ENCODE measurements around the gene TBXAS1. TPM values are rescaled to one million over a fixed set of nuclear protein-coding genes. Genes with fewer than 3 reads are reported as not detected.
A peak's percentile ranks its signal among the peaks of the same experiment; 100 is the strongest.

Gene TBXAS1
- total RNA-seq, 1 donor from 2014 or later: 3.8 TPM

DNA sequence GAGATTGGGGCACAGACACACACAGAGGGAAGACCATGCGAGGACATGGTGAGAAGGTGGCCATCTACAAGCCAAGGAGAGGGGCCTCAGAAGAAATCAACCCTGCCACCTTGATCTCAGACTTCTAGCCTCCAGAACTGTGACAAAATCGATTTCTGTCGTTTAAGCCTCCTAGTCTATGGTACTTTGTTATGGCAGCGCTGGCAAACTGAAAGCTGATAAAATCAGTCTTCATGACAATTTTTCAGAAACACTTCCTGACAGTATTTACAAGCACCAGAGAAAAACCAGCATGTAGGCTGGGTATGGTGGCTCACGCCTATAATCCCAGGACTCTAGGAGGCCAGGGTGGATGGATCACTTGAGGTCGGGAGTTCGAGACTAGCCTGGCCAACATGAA is 229.5 kb downstream of the TBXAS1 start:
- intact Hi-C loops (cut with DNase I): no loop called here
- Histone ChIP-seq H3K9me3 (no peaks in the 10 kb centered on the region), H3K4me3 (no peak overlapping the region), H3K27me3 (no peaks in the 10 kb centered on the region), H3K27ac (peak overlapping the region in 1 of 2 donors; percentile 24), H3K36me3 (peaks cover 0 to 2% of the 10 kb centered on the region in 2 donors), H3K4me1 (peaks cover 0 to 23% of the 10 kb centered on the region in 2 donors)
- TF ChIP-seq, protein P1, sequence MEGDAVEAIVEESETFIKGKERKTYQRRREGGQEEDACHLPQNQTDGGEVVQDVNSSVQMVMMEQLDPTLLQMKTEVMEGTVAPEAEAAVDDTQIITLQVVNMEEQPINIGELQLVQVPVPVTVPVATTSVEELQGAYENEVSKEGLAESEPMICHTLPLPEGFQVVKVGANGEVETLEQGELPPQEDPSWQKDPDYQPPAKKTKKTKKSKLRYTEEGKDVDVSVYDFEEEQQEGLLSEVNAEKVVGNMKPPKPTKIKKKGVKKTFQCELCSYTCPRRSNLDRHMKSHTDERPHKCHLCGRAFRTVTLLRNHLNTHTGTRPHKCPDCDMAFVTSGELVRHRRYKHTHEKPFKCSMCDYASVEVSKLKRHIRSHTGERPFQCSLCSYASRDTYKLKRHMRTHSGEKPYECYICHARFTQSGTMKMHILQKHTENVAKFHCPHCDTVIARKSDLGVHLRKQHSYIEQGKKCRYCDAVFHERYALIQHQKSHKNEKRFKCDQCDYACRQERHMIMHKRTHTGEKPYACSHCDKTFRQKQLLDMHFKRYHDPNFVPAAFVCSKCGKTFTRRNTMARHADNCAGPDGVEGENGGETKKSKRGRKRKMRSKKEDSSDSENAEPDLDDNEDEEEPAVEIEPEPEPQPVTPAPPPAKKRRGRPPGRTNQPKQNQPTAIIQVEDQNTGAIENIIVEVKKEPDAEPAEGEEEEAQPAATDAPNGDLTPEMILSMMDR (IDR thresholded peaks at IDR 0.05): no peak
- DNase-seq (ENCODE audit: low spot score in 2 of 2): no peak

- TF ChIP-seq, protein P1 (IDR thresholded peaks at IDR 0.05): no peak
- Histone ChIP-seq H3K4me3 (peak overlapping the region in 1 of 2 donors; percentile 32), H3K9me3 (no peaks in the 10 kb centered on the region), H3K36me3 (peaks cover 0 to 2% of the 10 kb centered on the region in 2 donors), H3K27ac (peak overlapping the region; percentile 91 to 92), H3K4me1 (peaks cover 0 to 23% of the 10 kb centered on the region in 2 donors), H3K27me3 (no peaks in the 10 kb centered on the region)
- DNase-seq (ENCODE audit: low spot score in 2 of 2): peak in 1 of 2 donors; percentile 89
- intact Hi-C loops (cut with DNase I): loop anchor here (5.0 kb wide), 2 partner anchors 282 to 382 kb away; partner anchors contain the start of gene HIPK2
Observed at GRCh38 chr7:140059273-140060242, 230.5 kb downstream of the TBXAS1 start.

DNA sequence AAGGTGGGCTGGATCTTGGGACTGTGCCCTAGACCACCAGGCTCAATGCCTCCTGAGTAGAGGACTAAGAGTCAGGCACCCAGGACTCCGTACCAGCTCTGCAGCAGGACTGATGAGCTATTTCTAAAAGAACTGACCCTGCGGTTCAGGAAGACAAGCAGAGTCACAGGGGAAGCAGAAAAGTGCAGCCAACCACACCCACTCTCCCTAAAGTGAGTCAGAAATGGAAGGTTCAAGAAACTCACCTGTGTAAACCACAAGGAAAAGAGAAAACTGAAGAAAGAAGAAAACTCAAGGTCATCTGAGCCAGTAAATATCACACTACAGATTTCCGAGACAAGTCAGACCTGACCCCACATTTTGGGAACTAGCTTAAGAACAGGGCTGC is 231.2 kb downstream of the TBXAS1 start:
- peaks cover 0 to 2% of the 10 kb centered on the region in 2 donors for H3K36me3 ChIP-seq
- no peaks in the 10 kb centered on the region for H3K27me3 ChIP-seq
- no peaks in the 10 kb centered on the region for H3K9me3 ChIP-seq
- TF ChIP-seq, protein P1 (IDR thresholded peaks at IDR 0.05): no peak
- peak overlapping the region; percentile 91 to 92 for H3K27ac ChIP-seq
- peak overlapping the region in 1 of 2 donors; percentile 87 for H3K4me3 ChIP-seq
- H3K4me1 ChIP-seq: peaks cover 0 to 23% of the 10 kb centered on the region in 2 donors
- no peak for DNase-seq (ENCODE audit: low spot score in 2 of 2)
- intact Hi-C loops (cut with DNase I): loop anchor here (5.0 kb wide), 2 partner anchors 283 to 383 kb away; partner anchors contain the start of gene HIPK2

- peak overlapping the region; percentile 91 to 92 for H3K27ac ChIP-seq
- DNase-seq (ENCODE audit: low spot score in 2 of 2): no peak
- intact Hi-C loops (cut with DNase I): loop anchor here (5.0 kb wide), 2 partner anchors 284 to 384 kb away; partner anchors contain the start of gene HIPK2
- peak overlapping the region; percentile 87 to 89 for H3K4me3 ChIP-seq
- peaks cover 0 to 2% of the 10 kb centered on the region in 2 donors for H3K36me3 ChIP-seq
- no peaks in the 10 kb centered on the region for H3K27me3 ChIP-seq
- peaks cover 0 to 23% of the 10 kb centered on the region in 2 donors for H3K4me1 ChIP-seq
- H3K9me3 ChIP-seq: no peaks in the 10 kb centered on the region
- TF ChIP-seq, protein P1 (IDR thresholded peaks at IDR 0.05): no peak
Observed at GRCh38 chr7:140060788-140061606, 231.9 kb downstream of the TBXAS1 start.

- Histone ChIP-seq H3K27me3 (no peaks in the 10 kb centered on the region), H3K27ac (peak overlapping the region; percentile 91 to 92), H3K9me3 (no peaks in the 10 kb centered on the region), H3K4me3 (peak overlapping the region; percentile 87 to 89), H3K4me1 (peaks cover 0 to 23% of the 10 kb centered on the region in 2 donors), H3K36me3 (no peaks in the 10 kb centered on the region)
- intact Hi-C loops (cut with DNase I): loop anchor here (5.0 kb wide), 2 partner anchors 284 to 384 kb away; partner anchors contain the start of gene HIPK2
- TF ChIP-seq, protein P1 (IDR thresholded peaks at IDR 0.05): no peak
- DNase-seq (ENCODE audit: low spot score in 2 of 2): no peak
Observed at GRCh38 chr7:140061607-140061930, 232.5 kb downstream of the TBXAS1 start.
